22Rv1 (cell line): ENCODE data around the gene SCNN1B.
"Not testable (repeated sequence)": the region's sequence is repeated elsewhere in the genome, so short reads cannot be mapped to it uniquely, and the experiment has no call there.

Experiments
- H3K27ac ChIP-seq: fragments of 450-650 bp; 2 replicates; pipeline ENCODE4 v1.5.1; 2017
- CTCF ChIP-seq: fragments of 450-650 bp; IDR thresholded peaks from 2 replicates; pipeline ENCODE4 v1.5.1; 2017; ENCODE audit warnings: mild to moderate bottlenecking
- ZFX ChIP-seq: fragments of 450-650 bp; IDR thresholded peaks from 2 replicates; pipeline ENCODE4 v1.6.1; 2017; ENCODE audit warnings: antibody characterized with exemption, borderline replicate concordance

Gene SCNN1B

GRCh38 chr16:23302045-23302956 is at the start of gene SCNN1B:
TSS of gene SCNN1B (plus strand) at chr16:23302302. CDS start at chr16:23348600, 46,298 bp downstream.
- H3K27ac ChIP-seq = no peak within 1 kb of the TSS

GRCh38 chr16:23252310-23252709 is 49.8 kb upstream of the SCNN1B start:
- TF ChIP-seq ZFX = no peak
- no peak for TF ChIP-seq CTCF
- H3K27ac ChIP-seq = no peak overlapping the region

More at GRCh38 chr16:23302045-23302956, at the start of gene SCNN1B:
- TF ChIP-seq ZFX (no peak), CTCF (peak; percentile 47)

GRCh38 chr16:23253650-23254049 is 48.5 kb upstream of the SCNN1B start:
- H3K27ac ChIP-seq = not testable (repeated sequence)

GRCh38 chr16:23254338-23254737 is 47.8 kb upstream of the SCNN1B start:
- H3K27ac ChIP-seq = no peak overlapping the region
- TF ChIP-seq CTCF = no peak
- TF ChIP-seq ZFX = no peak

GRCh38 chr16:23255000-23255399 is 47.1 kb upstream of the SCNN1B start:
- H3K27ac ChIP-seq = no peak overlapping the region
- TF ChIP-seq ZFX (no peak), CTCF (no peak)

- H3K27ac ChIP-seq = no peak overlapping the region
- TF ChIP-seq CTCF (no peak), ZFX (no peak)
These were observed 45.7 kb upstream of the SCNN1B start for GRCh38 chr16:23256440-23256839.

- no peak for TF ChIP-seq ZFX
- TF ChIP-seq CTCF = no peak
- no peak overlapping the region for H3K27ac ChIP-seq
These were observed 44.4 kb upstream of the SCNN1B start for GRCh38 chr16:23257682-23258081.

GRCh38 chr16:23258919-23259237 is 43.2 kb upstream of the SCNN1B start:
- no peak for TF ChIP-seq CTCF
- no peak for TF ChIP-seq ZFX
- no peak overlapping the region for H3K27ac ChIP-seq
